BE2C (cell line): ENCODE data around the gene CXCL8.

Experiments used
- DNase-seq: peaks from one replicate; pipeline ENCODE4 v3.0.0-alpha.2; 2020
- H3K27me3 ChIP-seq: fragments of 250-450 bp; sonication (Bioruptor Pico); 2 replicates; pipeline ENCODE4 v1.5.1; 2020; ENCODE audit warnings: mild to moderate bottlenecking
- H3K36me3 ChIP-seq: fragments of 250-450 bp; sonication (Bioruptor Pico); 2 replicates; pipeline ENCODE4 v1.5.1; 2020; ENCODE audit warnings: mild to moderate bottlenecking
- H3K4me1 ChIP-seq: fragments of 250-450 bp; sonication (Bioruptor Pico); 2 replicates; pipeline ENCODE4 v1.5.1; 2020
- H3K4me3 ChIP-seq: 2 replicates; pipeline ENCODE4 v1.5.1; 2011; ENCODE audit warnings: low read depth, low read length
- H3K9me3 ChIP-seq: fragments of 250-450 bp; sonication (Bioruptor Pico); 2 replicates; pipeline ENCODE4 v1.5.1; 2020
- CTCF ChIP-seq: IDR thresholded peaks from 2 replicates; pipeline ENCODE4 v1.5.1; 2012; ENCODE audit warnings: mild to moderate bottlenecking, low read depth, low read length

Gene CXCL8

GRCh38 chr4:73729534-73730165 lies 10.7 kb upstream of the CXCL8 start:
- Histone ChIP-seq H3K4me3 (no peak overlapping the region), H3K36me3 (no peaks in the 10 kb centered on the region), H3K9me3 (no peaks in the 10 kb centered on the region), H3K27me3 (no peaks in the 10 kb centered on the region), H3K4me1 (no peaks in the 10 kb centered on the region)
- peak; percentile 83 for TF ChIP-seq CTCF
- peak; percentile 45 for DNase-seq

- no peak for TF ChIP-seq CTCF
- Histone ChIP-seq H3K36me3 (no peaks in the 10 kb centered on the region), H3K9me3 (no peaks in the 10 kb centered on the region), H3K4me3 (no peak overlapping the region), H3K27me3 (no peaks in the 10 kb centered on the region), H3K4me1 (no peaks in the 10 kb centered on the region)
- no peak for DNase-seq
Observed at GRCh38 chr4:73730292-73730691, 10.1 kb upstream of the CXCL8 start.

GRCh38 chr4:73730867-73731266 lies 9.5 kb upstream of the CXCL8 start:
- H3K4me1 ChIP-seq, result no peaks in the 10 kb centered on the region
- no peak for TF ChIP-seq CTCF
- no peaks in the 10 kb centered on the region for H3K27me3 ChIP-seq
- H3K9me3 ChIP-seq, result no peaks in the 10 kb centered on the region
- H3K36me3 ChIP-seq, result no peaks in the 10 kb centered on the region
- H3K4me3 ChIP-seq, result no peak overlapping the region
- no peak for DNase-seq

GRCh38 chr4:73731968-73732610 lies 8.3 kb upstream of the CXCL8 start:
- Histone ChIP-seq H3K4me3 (no peak overlapping the region), H3K4me1 (no peaks in the 10 kb centered on the region), H3K36me3 (no peaks in the 10 kb centered on the region), H3K27me3 (no peaks in the 10 kb centered on the region), H3K9me3 (no peaks in the 10 kb centered on the region)
- no peak for DNase-seq
- TF ChIP-seq CTCF, result no peak

- Histone ChIP-seq H3K36me3 (no peaks in the 10 kb centered on the region), H3K9me3 (no peaks in the 10 kb centered on the region), H3K4me3 (no peak overlapping the region), H3K27me3 (no peaks in the 10 kb centered on the region), H3K4me1 (no peaks in the 10 kb centered on the region)
- DNase-seq, result no peak
- no peak for TF ChIP-seq CTCF
Observed at GRCh38 chr4:73732759-73733431, 7.5 kb upstream of the CXCL8 start.

- H3K4me3 ChIP-seq, result no peak overlapping the region
- DNase-seq, result no peak
- TF ChIP-seq CTCF, result no peak
- no peaks in the 10 kb centered on the region for H3K27me3 ChIP-seq
- no peaks in the 10 kb centered on the region for H3K4me1 ChIP-seq
- H3K9me3 ChIP-seq, result no peaks in the 10 kb centered on the region
- H3K36me3 ChIP-seq, result no peaks in the 10 kb centered on the region
Observed at GRCh38 chr4:73734530-73735001, 5.8 kb upstream of the CXCL8 start.
